ENCODE measurements around the gene KIF3C.

- no peak for TF ChIP-seq CTCF (IDR thresholded peaks at IDR 0.05)
- no peak for TF ChIP-seq POLR2AphosphoS5 (IDR thresholded peaks at IDR 0.05)
These were observed 90.6 kb downstream of the KIF3C start for GRCh38 chr2:25891672-25892071.
